OCI-LY3 (cell line): Measurements from ENCODE around the gene RASGRP4.

Experiments used
- H2AFZ ChIP-seq: fragments of 200-600, 300-600 bp; shearing (Covaris generic); 2 replicates; pipeline ENCODE4 v1.6.0; 2014; ENCODE audit warnings: antibody characterized with exemption, low read depth, low read length
- H3K27ac ChIP-seq: fragments of 200-600, 300-600 bp; sonication (generic); 2 replicates; pipeline ENCODE4 v1.5.1; 2014; ENCODE audit warnings: mild to moderate bottlenecking, low read length, moderate library complexity, mixed read lengths
- H3K27me3 ChIP-seq: fragments of 200-600, 300-600 bp; sonication (generic); 2 replicates; pipeline ENCODE4 v1.6.1; 2014; ENCODE audit warnings: low read depth, low read length, mixed read lengths
- H3K36me3 ChIP-seq: fragments of 200-600, 300-600 bp; sonication (generic); replicated peaks from 2 replicates; pipeline ENCODE3; 2014; ENCODE audit warnings: low read depth, low read length, mixed read lengths
- H3K4me1 ChIP-seq: fragments of 300-600, 200-600 bp; sonication (generic); 2 replicates; pipeline ENCODE4 v1.6.1; 2014; ENCODE audit warnings: low read length, mixed read lengths
- H3K4me2 ChIP-seq: fragments of 200-600, 300-600 bp; sonication (generic); 2 replicates; pipeline ENCODE4 v1.6.1; 2014; ENCODE audit warnings: low read length, mixed read lengths
- H3K4me3 ChIP-seq: fragments of 300-600, 200-600 bp; sonication (generic); 2 replicates; pipeline ENCODE4 v1.5.1; 2014; ENCODE audit warnings: antibody characterized with exemption, mild to moderate bottlenecking, low read length, moderate library complexity
- H3K79me2 ChIP-seq: fragments of 300-600, 200-600 bp; shearing (Covaris generic); 2 replicates; pipeline ENCODE4 v1.6.1; 2014; ENCODE audit warnings: mild to moderate bottlenecking, low read length, mixed read lengths
- H3K9ac ChIP-seq: fragments of 300-600, 200-600 bp; shearing (Covaris generic); 2 replicates; pipeline ENCODE4 v1.6.0; 2014; ENCODE audit warnings: mild to moderate bottlenecking, low read length, moderate library complexity
- H3K9me3 ChIP-seq: fragments of 200-600, 300-600 bp; shearing (Covaris generic); 2 replicates; pipeline ENCODE4 v1.6.1; 2014; ENCODE audit warnings: low read length, mixed read lengths; ENCODE audit not compliant: insufficient read depth
- H4K20me1 ChIP-seq: fragments of 200-600, 300-600 bp; sonication (generic); 2 replicates; pipeline ENCODE4 v1.6.1; 2016; ENCODE audit warnings: low read length, mixed read lengths; ENCODE audit not compliant: insufficient read depth
- EZH2phosphoT487 ChIP-seq: fragments of 200-600 bp; shearing (Covaris generic); IDR thresholded peaks from 2 replicates; pipeline ENCODE4 v1.6.1; 2018; ENCODE audit warnings: antibody characterized with exemption, mixed run types, low read depth
- TF ChIP-seq, protein P1 (sequence below): fragments of 200-600, 300-600 bp; sonication (generic); IDR thresholded peaks from 2 replicates; pipeline ENCODE4 v1.5.1; 2014; ENCODE audit warnings: antibody characterized with exemption, low read length, low read depth

Gene RASGRP4

DNA sequence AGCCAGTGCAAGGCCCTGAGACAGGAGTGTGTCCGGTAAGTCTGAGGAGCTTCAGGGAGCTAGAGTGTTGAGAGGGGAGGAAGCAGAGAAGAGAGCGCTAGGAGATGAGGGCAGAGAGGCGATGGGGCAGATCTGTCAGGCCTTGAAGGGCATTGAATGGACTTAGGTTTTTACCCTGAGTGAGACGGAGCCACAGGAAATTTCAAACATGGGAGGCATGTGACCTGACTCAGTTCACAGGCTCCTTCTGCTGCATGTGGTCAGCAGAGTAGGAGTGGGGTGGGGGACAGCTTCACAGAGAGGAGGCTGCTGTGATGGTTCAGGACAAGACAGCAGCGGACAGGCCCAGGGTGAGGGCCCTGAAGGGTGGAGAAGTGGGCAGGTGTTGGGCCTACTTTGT, 25.7 kb downstream of the RASGRP4 start:
- Histone ChIP-seq H3K4me3 (no peak overlapping the region), H2AFZ (no peak overlapping the region), H3K27ac (no peak overlapping the region), H4K20me1 (no peaks in the 10 kb centered on the region), H3K9me3 (no peaks in the 10 kb centered on the region), H3K27me3 (no peaks in the 10 kb centered on the region), H3K36me3 (peaks cover 9% of the 10 kb centered on the region), H3K4me2 (no peak overlapping the region), H3K4me1 (peaks cover 7% of the 10 kb centered on the region; the same call in 1 of the 2 replicates), H3K79me2 (peaks cover 5% of the 10 kb centered on the region; the same call in 1 of the 2 replicates), H3K9ac (no peak overlapping the region)
- no peak for TF ChIP-seq EZH2phosphoT487
- TF ChIP-seq, protein P1, sequence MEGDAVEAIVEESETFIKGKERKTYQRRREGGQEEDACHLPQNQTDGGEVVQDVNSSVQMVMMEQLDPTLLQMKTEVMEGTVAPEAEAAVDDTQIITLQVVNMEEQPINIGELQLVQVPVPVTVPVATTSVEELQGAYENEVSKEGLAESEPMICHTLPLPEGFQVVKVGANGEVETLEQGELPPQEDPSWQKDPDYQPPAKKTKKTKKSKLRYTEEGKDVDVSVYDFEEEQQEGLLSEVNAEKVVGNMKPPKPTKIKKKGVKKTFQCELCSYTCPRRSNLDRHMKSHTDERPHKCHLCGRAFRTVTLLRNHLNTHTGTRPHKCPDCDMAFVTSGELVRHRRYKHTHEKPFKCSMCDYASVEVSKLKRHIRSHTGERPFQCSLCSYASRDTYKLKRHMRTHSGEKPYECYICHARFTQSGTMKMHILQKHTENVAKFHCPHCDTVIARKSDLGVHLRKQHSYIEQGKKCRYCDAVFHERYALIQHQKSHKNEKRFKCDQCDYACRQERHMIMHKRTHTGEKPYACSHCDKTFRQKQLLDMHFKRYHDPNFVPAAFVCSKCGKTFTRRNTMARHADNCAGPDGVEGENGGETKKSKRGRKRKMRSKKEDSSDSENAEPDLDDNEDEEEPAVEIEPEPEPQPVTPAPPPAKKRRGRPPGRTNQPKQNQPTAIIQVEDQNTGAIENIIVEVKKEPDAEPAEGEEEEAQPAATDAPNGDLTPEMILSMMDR, result no peak

DNA sequence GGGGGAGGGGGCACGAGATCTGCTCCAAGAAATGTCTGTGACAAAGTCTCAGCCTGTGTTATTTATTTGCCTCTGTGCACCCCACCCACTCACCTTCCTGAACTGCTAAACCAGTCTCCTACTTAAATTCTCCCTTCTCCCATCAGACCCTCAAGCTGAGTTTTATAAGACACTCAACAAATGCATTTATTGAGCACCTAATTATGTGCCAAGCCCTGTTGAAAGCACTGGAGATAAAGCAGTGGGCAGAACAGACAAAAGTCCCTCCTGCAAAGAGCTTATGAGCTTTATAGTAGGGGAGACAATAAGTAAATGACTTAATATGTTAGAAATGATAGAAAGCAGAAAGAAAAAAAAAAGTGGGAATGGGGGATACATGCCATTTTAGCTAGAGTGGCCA, 26.5 kb downstream of the RASGRP4 start:
- no peaks in the 10 kb centered on the region for H3K9me3 ChIP-seq
- TF ChIP-seq EZH2phosphoT487, result no peak
- TF ChIP-seq, protein P1, result no peak
- no peak overlapping the region for H3K4me2 ChIP-seq
- no peak overlapping the region for H3K27ac ChIP-seq
- no peak overlapping the region for H2AFZ ChIP-seq
- H3K4me1 ChIP-seq, result peaks cover 7% of the 10 kb centered on the region; the same call in 1 of the 2 replicates
- peaks cover under 1% of the 10 kb centered on the region for H3K36me3 ChIP-seq
- no peaks in the 10 kb centered on the region for H4K20me1 ChIP-seq
- no peak overlapping the region for H3K4me3 ChIP-seq
- H3K27me3 ChIP-seq, result no peaks in the 10 kb centered on the region
- peaks cover 5% of the 10 kb centered on the region; the same call in 1 of the 2 replicates for H3K79me2 ChIP-seq
- no peak overlapping the region for H3K9ac ChIP-seq

DNA sequence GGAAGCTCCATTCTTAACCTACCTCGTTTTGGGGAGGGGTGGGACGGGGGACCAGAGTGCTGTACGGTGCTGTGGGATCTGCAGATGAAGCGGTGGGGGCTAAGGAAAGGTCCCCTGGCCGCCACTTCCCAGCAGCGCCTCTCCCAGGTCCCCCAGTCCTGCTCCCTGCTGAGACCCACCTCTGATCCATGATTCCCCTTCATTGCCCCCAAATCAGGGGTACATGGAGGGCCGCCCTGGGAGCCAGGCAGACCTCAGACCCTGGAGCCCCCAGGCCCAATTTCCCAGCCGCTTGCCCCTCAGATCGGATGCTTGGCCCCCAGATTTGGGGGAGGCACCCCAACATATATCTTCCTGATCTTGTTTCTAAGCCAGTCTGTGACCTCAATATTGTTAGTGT, 26.9 kb downstream of the RASGRP4 start:
- H3K27ac ChIP-seq, result no peak overlapping the region
- no peak overlapping the region for H3K9ac ChIP-seq
- H3K4me1 ChIP-seq, result peaks cover 5% of the 10 kb centered on the region; the same call in 1 of the 2 replicates
- TF ChIP-seq, protein P1, result no peak
- no peak for TF ChIP-seq EZH2phosphoT487
- no peaks in the 10 kb centered on the region for H4K20me1 ChIP-seq
- no peak overlapping the region for H3K4me3 ChIP-seq
- no peaks in the 10 kb centered on the region for H3K9me3 ChIP-seq
- no peaks in the 10 kb centered on the region for H3K27me3 ChIP-seq
- no peak overlapping the region for H2AFZ ChIP-seq
- peaks cover 2% of the 10 kb centered on the region; the same call in 1 of the 2 replicates for H3K79me2 ChIP-seq
- no peak overlapping the region for H3K4me2 ChIP-seq
- H3K36me3 ChIP-seq, result no peaks in the 10 kb centered on the region

DNA sequence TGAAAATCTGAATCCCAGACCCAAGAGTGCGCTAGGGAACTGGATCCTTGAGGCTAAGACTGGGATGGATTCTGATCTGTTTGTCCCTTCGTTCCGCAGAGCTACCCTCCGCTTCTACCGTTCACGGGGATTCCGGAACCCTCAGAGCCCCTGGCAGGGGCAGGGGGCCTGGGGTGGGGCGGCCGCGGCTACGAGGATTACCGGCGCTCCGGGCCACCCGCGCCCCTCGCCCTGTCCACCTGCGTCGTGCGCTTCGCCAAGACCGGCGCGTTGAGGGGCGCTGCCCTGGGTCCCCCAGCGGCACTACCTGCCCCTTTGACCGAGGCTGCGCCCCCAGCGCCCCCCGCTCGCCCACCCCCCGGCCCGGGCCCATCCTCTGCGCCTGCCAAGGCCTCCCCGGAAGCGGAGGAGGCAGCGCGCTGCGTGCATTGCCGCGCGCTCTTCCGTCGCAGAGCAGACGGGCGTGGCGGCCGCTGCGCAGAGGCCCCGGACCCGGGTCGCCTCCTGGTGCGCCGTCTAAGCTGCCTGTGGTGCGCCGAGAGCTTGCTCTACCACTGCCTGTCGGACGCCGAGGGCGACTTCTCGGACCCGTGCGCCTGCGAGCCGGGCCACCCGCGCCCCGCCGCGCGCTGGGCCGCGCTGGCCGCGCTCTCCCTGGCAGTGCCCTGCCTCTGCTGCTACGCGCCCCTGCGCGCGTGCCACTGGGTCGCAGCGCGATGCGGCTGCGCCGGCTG, 30.5 kb downstream of the RASGRP4 start:
- Histone ChIP-seq H3K9ac (no peak overlapping the region), H3K4me2 (no peak overlapping the region), H3K4me1 (no peaks in the 10 kb centered on the region), H3K27ac (no peak overlapping the region), H3K9me3 (no peaks in the 10 kb centered on the region), H3K27me3 (no peaks in the 10 kb centered on the region), H3K79me2 (no peaks in the 10 kb centered on the region), H4K20me1 (no peaks in the 10 kb centered on the region), H3K36me3 (no peaks in the 10 kb centered on the region), H2AFZ (no peak overlapping the region), H3K4me3 (no peak overlapping the region)
- no peak for TF ChIP-seq EZH2phosphoT487
- TF ChIP-seq, protein P1, result no peak
